ENCODE results near the gene TMEM41B.
"Not testable (repeated sequence)": the region's sequence is repeated elsewhere in the genome, so short reads cannot be mapped to it uniquely, and the experiment has no call there.

TMEM41B gene

GRCh38 chr11:9254416-9254815 is 60.0 kb downstream of the TMEM41B start:
- DNase-seq: no peak

GRCh38 chr11:9253086-9253485 is 61.3 kb downstream of the TMEM41B start:
- no peak for DNase-seq

GRCh38 chr11:9251311-9251710 is 63.1 kb downstream of the TMEM41B start:
- no peak for DNase-seq

GRCh38 chr11:9250139-9250582 is 64.2 kb downstream of the TMEM41B start:
- no peak for DNase-seq

GRCh38 chr11:9249252-9249651 is 65.1 kb downstream of the TMEM41B start:
- no peak for DNase-seq

- DNase-seq: no peak
Measured at GRCh38 chr11:9247863-9248262, 66.5 kb downstream of the TMEM41B start.

- not testable (repeated sequence) for DNase-seq
Measured at GRCh38 chr11:9236242-9236641, 78.2 kb downstream of the TMEM41B start.

- DNase-seq: no peak
Measured at GRCh38 chr11:9232482-9232881, 81.9 kb downstream of the TMEM41B start.

- no peak for DNase-seq
Measured at GRCh38 chr11:9231848-9232177, 82.6 kb downstream of the TMEM41B start.

Measured in SHP77 (cell line).